GM06990 (cell line): ENCODE data around the gene PITRM1.

ENCODE experiments used
- DNase-seq: peaks from one replicate; pipeline ENCODE4 v3.0.0-alpha.2; 2011; ENCODE audit not compliant: insufficient read length; ENCODE audit errors: extremely low read depth
- H3K27me3 ChIP-seq: replicated peaks from 2 replicates; pipeline ENCODE4 v1.6.0; 2011; ENCODE audit warnings: low read length; ENCODE audit not compliant: control insufficient read depth, insufficient read depth
- H3K36me3 ChIP-seq: 2 replicates; pipeline ENCODE4 v1.5.1; 2011; ENCODE audit warnings: low read length; ENCODE audit not compliant: control insufficient read depth, insufficient read depth
- H3K4me3 ChIP-seq: replicated peaks from 2 replicates; pipeline ENCODE4 v1.5.1; 2011; ENCODE audit warnings: low read depth, mild to moderate bottlenecking, control low read depth, low read length
- TF ChIP-seq, protein P1 (sequence below): IDR thresholded peaks from 2 replicates; pipeline ENCODE4 v1.5.1; 2011; ENCODE audit warnings: low read length, control low read depth, mild to moderate bottlenecking, inconsistent platforms; ENCODE audit not compliant: insufficient read depth, poor library complexity, severe bottlenecking

PITRM1 gene

DNA sequence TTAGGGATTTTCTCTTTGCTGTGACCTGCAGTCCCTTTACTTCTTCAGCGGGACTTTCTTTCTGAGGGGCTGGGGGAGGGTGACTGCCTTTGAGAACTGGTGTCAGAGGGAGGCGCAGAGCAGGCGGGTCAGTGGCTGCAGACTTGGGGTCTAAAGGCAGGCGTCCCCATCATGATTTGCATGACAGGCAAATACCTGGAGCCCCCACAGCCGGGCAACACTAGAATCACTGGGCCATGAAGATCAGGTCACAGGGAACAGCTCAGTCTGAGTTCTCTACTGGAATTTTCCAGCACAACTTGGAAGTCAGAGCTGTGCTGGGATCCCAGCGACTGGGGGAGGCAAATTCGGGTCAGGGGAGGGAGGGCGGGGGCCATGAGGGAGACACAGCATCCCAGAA is 29.2 kb upstream of the PITRM1 start:
- TF ChIP-seq, protein P1, sequence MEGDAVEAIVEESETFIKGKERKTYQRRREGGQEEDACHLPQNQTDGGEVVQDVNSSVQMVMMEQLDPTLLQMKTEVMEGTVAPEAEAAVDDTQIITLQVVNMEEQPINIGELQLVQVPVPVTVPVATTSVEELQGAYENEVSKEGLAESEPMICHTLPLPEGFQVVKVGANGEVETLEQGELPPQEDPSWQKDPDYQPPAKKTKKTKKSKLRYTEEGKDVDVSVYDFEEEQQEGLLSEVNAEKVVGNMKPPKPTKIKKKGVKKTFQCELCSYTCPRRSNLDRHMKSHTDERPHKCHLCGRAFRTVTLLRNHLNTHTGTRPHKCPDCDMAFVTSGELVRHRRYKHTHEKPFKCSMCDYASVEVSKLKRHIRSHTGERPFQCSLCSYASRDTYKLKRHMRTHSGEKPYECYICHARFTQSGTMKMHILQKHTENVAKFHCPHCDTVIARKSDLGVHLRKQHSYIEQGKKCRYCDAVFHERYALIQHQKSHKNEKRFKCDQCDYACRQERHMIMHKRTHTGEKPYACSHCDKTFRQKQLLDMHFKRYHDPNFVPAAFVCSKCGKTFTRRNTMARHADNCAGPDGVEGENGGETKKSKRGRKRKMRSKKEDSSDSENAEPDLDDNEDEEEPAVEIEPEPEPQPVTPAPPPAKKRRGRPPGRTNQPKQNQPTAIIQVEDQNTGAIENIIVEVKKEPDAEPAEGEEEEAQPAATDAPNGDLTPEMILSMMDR = no peak
- Histone ChIP-seq H3K27me3 (peaks cover 3% of the 10 kb centered on the region; the same call in 1 of the 2 replicates), H3K4me3 (no peak overlapping the region)

DNA sequence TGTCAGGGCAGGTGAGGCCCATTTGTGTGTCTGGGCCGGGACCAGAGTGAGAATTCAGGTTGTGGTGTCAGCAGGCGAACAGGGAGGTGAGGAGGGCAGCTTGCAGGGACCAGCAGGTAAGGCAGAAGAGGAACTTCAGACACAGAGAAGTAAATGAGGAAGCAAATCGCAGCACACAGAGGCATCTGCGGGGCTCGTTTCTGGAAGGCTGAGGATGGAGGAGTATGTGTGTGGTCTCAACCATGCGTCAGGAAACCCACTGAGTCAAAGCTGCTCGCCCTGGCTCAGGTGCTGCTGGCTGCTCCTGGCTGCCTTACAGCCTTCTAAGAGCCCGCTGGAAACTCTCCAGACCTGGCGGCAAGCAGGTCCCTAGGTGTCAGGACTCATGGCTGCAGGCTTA is 26.9 kb upstream of the PITRM1 start:
- H3K4me3 ChIP-seq = no peak overlapping the region
- no peak for DNase-seq
- H3K36me3 ChIP-seq = no peaks in the 10 kb centered on the region
- TF ChIP-seq, protein P1 = no peak
- H3K27me3 ChIP-seq = peaks cover 4% of the 10 kb centered on the region

More for the DNA sequence above, 29.2 kb upstream of the PITRM1 start:
- no peak for DNase-seq
- H3K36me3 ChIP-seq = no peaks in the 10 kb centered on the region

DNA sequence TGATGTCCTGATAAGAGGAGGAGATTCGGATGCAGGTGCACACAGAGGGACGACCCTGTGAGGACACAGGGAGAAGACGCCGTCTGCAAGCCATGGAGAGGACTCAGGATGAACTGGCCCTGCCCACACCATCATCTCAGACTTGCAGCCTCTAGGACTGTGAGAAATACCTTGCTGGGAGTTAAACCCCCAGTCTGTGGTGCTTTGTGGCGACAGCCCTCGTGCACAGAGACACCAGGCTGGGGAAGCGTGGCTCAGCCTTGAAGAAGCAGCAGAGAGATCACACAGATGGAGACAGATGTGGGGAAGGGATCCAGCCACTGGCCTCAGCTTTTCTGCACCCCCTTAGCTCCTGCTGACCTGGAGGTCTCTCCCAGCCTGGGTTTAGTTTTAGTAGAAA is 26.3 kb upstream of the PITRM1 start:
- no peak overlapping the region for H3K4me3 ChIP-seq
- no peak for DNase-seq
- H3K27me3 ChIP-seq = peaks cover 4% of the 10 kb centered on the region
- no peaks in the 10 kb centered on the region for H3K36me3 ChIP-seq
- TF ChIP-seq, protein P1 = no peak

DNA sequence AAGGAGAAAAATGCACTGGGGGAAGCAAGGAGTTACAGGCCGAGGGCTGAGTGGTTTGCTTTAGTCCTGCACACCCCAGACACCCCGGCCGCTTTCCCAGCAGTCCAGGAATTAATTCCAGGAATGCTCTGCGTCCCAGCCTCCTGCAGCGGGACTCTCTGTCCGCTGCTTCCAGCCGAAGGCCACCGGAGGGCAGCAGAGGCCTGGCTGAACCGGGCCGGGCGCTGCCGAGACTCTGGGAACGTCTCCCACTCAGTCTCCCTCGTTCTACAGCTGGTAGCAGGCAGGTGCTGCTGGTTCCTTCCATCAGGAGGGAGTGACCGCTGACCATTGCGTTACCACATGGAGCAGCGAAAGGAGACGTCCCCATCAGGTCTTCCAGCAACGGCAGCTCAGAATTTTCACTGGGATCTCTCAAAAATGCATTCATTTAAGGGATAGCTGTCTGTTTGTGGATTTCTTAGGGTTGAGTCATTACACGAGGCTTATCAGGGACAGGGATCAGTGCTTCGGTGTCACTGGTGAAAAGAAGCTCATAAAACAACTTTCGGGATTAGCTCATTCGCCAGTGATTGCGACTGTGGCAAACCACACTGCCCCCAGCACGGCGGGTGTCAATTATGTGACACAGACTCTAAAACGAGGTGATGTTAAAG is 24.9 kb upstream of the PITRM1 start:
- peaks cover 4% of the 10 kb centered on the region for H3K27me3 ChIP-seq
- peak; percentile 54 for DNase-seq
- TF ChIP-seq, protein P1 = peak; percentile 86
- no peak overlapping the region for H3K4me3 ChIP-seq
- H3K36me3 ChIP-seq = no peaks in the 10 kb centered on the region

DNA sequence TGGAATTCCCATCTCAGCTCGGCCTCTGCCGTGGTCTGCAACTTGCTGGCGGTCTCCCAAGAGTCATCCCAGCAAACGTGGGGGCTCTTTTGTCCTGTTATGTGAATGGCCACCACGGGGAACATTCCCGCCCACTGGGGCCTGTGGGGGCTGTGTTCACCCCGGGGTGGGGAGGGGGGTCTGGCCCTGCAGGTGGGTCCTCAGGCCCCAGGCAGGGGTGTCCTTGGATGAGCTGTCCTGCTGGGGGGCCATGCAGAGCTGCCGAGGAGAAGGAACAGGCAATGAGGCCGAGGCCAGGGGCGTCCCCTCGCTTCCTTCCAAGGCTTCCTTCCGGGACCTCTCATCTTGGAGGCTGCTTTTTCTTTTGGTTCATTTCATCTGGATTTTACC is 24.4 kb upstream of the PITRM1 start:
- Histone ChIP-seq H3K27me3 (peaks cover 4% of the 10 kb centered on the region), H3K4me3 (no peak overlapping the region), H3K36me3 (no peaks in the 10 kb centered on the region)
- TF ChIP-seq, protein P1 = no peak
- no peak for DNase-seq

DNA sequence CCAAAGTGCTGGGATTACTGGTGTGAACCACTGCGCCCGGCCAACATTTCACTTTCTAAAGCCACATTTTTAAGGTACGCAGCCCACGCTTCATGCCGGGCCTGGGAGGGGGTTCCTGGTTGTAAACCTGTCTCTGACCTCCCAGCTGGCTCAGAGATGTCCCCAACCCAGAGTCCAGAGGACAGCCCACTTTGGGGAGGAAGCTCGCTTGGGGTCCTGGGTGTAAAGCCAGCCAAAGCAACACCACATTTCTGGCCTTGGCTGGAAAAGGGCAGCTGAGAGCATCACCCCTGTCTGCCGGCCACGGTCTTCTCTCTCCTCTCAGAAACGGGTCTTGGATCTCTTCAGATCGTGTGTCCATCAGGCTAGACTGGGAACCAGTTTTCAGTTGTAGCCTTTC is 23.9 kb upstream of the PITRM1 start:
- peaks cover 4% of the 10 kb centered on the region for H3K27me3 ChIP-seq
- no peak overlapping the region for H3K4me3 ChIP-seq
- H3K36me3 ChIP-seq = no peaks in the 10 kb centered on the region
- TF ChIP-seq, protein P1 = no peak
- no peak for DNase-seq
